ENCODE results near the gene MBNL1.

MBNL1 gene

DNA sequence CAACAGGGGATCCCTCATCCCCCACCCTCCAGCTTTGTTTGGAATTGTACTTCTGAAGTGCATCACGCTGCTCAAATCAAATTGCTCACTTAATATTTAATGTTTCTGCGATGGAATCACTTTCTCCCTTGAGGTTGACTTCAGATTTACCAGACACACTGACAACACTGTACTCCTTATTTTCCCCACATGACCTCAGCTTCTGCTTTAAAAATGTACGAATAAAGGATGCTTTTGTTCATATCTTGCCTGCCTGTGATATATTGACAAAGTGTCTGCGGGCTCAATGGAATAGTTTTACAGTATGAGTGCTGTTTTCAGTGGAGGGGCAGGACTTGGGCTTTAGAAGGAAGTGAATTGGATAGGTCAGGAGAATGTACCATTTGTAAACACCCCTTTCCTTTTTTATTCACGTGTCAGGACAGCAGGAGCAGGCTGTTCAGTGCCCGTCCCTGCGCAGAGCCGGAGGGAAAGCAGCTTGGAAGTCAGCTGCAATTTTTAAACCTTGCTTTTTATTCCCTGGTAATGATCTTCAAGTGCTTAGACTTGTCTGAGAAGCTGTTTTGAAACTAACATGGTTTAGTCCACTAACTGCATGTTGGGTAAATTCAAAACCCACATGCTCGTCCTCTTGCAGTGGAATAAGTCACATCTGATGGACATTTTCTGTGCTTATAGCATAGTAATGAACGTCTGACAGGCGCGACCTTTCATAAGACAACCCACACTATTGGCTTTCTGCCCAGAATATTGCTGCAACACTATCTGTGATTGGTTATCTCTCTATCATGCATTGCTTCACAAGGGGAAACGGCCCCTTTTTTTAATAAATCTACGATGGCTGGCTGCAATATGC lies 29.9 kb downstream of the MBNL1 start:
- no peak for DNase-seq (ENCODE audit: low spot score)

- DNase-seq (ENCODE audit: low spot score) = no peak
Observed at GRCh38 chr3:152299249-152299976, 30.7 kb downstream of the MBNL1 start.

DNA sequence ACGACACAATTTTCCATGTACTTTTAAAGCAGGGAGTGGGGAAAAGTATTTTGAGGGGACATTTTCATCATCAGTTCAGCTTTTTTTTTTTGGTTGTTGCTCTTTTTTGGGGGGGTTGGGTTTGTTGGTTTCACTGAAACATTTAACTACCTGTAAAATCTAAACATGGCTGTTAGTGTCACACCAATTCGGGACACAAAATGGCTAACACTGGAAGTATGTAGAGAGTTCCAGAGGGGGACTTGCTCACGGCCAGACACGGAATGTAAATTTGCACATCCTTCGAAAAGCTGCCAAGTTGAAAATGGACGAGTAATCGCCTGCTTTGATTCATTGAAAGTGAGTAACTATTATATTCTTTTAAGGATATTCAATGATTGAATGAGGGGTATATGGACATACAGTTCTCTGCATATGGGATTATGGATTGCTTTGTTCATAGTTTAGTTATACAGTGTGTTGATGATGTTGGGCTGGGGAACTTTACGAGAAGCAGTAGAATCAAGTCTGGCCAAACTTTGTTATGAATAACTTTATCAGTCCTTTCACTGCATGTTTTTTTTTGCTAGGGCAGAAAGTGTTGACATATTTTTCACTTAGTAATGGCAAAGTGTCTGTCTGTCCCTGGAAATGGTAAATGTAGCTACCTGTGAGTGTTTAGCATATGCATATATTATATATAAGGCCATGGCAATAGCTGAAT lies 31.5 kb downstream of the MBNL1 start:
- DNase-seq (ENCODE audit: low spot score) = no peak

DNA sequence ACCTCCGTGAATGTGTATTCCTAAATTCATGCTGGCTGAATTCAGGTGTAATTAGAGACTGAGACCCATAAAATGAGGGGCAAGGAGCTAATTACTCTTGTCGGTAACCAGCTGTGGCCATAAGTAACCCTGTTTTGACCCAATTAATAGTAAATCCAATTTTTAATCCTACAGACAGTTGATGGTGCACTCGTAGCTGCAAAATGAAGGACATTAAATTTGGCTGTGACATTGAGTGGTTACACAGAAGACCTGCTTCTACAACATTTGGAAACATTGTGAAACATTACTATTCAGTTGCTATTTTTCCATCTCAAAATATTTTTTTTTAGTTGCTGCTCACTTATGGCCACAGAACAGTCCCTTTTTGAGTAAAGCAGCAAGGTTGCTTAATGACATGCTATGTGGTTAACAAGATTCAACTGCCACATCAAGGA lies 33.0 kb downstream of the MBNL1 start:
- no peak for DNase-seq (ENCODE audit: low spot score)

DNA sequence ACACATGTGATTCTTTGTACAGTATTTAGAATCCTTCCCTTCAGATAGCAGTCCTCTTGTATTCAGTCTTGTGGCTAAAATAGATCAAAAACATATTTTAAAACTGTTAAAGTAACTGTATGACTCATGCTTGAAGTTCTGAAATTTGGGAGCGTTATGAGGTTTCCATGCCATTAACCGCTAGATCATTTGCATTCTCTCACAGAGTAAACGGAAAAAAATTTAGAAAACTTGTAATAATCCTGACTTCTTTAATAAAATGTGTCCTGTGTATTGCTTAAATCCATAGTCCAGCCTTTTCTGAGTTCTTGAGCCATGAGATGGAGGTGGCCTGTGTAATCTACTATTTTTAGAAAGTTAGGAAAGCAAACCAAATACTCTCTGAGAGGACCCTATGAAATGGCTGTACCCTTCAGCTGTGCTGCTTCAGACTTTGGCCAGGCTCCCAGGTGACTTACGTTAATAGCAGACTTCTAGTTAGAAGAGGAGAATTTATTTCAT lies 33.8 kb downstream of the MBNL1 start:
- DNase-seq (ENCODE audit: low spot score) = no peak

DNA sequence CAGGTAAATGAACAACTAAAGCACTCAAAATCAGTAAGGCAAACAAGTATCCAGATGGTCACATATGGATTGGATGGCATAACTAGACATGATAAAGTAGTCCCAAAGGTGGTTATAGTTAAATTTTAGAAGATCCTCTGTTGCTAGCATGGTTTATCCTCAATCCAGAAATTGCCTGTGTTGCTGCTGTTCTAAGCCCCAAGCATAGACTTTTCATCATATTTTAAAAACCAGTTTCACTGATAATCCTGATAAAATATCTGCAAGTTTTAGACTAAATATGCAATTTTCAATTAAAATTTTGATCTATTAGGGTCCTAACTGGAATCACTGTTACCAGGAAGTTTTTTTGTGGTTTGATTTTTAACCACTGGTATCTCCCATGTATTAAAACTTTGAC lies 35.4 kb downstream of the MBNL1 start:
- no peak for DNase-seq (ENCODE audit: low spot score)

- no peak for DNase-seq (ENCODE audit: low spot score)
Observed at GRCh38 chr3:152305075-152305474, 36.3 kb downstream of the MBNL1 start.

GRCh38 chr3:152307829-152308474 lies 39.2 kb downstream of the MBNL1 start:
- DNase-seq (ENCODE audit: low spot score) = no peak

GRCh38 chr3:152308475-152308844 lies 39.7 kb downstream of the MBNL1 start:
- DNase-seq (ENCODE audit: low spot score) = no peak

DNA sequence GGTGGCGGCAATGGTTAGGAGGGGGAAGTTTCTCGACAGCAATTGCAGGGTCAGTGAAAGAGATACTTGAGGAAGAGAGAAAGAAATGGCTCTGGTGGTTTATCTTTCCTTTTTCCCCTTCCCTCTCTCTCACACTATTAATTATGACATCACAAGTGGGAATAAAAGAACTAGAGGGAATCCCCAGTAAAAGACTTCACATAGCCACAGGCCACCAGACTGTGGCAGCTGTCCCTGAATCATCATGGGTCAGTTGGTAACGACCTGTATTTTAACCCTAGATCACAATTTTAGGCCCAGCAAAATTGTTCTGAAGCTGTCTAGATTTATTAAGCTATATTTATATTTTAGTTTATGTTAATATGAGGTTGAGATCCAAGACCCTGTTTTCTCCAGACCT lies 40.3 kb downstream of the MBNL1 start:
- no peak for DNase-seq (ENCODE audit: low spot score)

GRCh38 chr3:152309535-152310307 lies 41.0 kb downstream of the MBNL1 start:
- DNase-seq (ENCODE audit: low spot score) = peak; percentile 45

- no peak for DNase-seq (ENCODE audit: low spot score)
Observed at GRCh38 chr3:152313430-152313829, 44.7 kb downstream of the MBNL1 start.

- no peak for DNase-seq (ENCODE audit: low spot score)
Observed at GRCh38 chr3:152313914-152314313, 45.2 kb downstream of the MBNL1 start.

- no peak for DNase-seq (ENCODE audit: low spot score)
Observed at GRCh38 chr3:152314677-152315353, 46.1 kb downstream of the MBNL1 start.

GRCh38 chr3:152315623-152316022 lies 46.9 kb downstream of the MBNL1 start:
- no peak for DNase-seq (ENCODE audit: low spot score)

- DNase-seq (ENCODE audit: low spot score) = no peak
Observed at GRCh38 chr3:152316318-152316717, 47.6 kb downstream of the MBNL1 start.

DNA sequence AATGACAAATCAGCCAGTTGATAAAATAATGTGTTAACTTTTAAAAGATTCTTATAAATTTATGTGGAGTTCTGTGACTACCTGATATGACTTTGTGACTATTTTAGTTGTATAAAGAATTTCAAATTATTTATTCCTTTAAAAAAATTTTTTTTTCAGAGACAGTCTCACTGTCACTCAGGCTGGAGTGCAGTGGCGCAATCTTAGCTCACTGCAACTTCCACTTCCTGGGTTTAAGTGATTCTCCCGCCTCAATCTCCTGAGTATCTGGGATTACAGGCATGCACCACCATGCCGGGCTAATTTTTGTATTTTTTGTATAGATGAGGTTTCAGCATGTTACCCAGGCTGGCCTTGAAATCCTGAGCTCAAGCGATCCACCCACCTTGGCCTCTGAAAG lies 48.5 kb downstream of the MBNL1 start:
- no peak for DNase-seq (ENCODE audit: low spot score)

- peak; percentile 35 for DNase-seq (ENCODE audit: low spot score)
Observed at GRCh38 chr3:152317956-152318355, 49.2 kb downstream of the MBNL1 start.

- DNase-seq (ENCODE audit: low spot score) = no peak
Observed at GRCh38 chr3:152318512-152318911, 49.8 kb downstream of the MBNL1 start.

DNA sequence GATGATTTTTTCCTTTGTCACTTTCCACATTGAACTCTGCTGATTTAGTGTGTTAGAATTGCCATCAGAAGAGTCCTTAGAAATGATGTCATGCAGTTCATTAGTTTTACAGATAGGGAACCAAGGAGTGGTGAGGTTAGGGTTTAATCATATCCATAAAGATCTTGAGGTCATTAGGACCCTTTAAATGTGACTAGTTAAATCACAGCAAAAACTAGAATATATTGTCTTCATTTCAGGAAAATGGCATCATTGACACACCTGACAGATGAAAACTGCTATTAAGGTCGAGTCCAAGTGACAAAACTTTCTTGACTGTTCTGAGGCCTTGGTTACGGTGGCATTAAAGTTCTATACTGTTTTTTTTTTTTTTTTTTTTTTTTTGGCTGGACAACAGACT lies 50.5 kb downstream of the MBNL1 start:
- DNase-seq (ENCODE audit: low spot score) = no peak
